GDM1 (cell line): ENCODE data around the gene IGBP1.
"Not testable (repeated sequence)": the region's sequence is repeated elsewhere in the genome, so short reads cannot be mapped to it uniquely, and the experiment has no call there.

Source experiments
- DNase-seq: peaks from one replicate; lab custom pipeline; 2025; lab: John Stamatoyannopoulos, UW

Gene IGBP1

GRCh38 chrX:70168238-70169188, 35.3 kb downstream of the IGBP1 start:
- no peak for DNase-seq

- DNase-seq, result no peak
Observed at GRCh38 chrX:70169281-70169680, 36.0 kb downstream of the IGBP1 start.

- DNase-seq, result no peak
Observed at GRCh38 chrX:70171624-70172023, 38.4 kb downstream of the IGBP1 start.

- DNase-seq, result no peak
Observed at GRCh38 chrX:70172221-70172620, 39.0 kb downstream of the IGBP1 start.

- DNase-seq, result no peak
Observed at GRCh38 chrX:70172964-70173363, 39.7 kb downstream of the IGBP1 start.

GRCh38 chrX:70174754-70175153, 41.5 kb downstream of the IGBP1 start:
- no peak for DNase-seq

GRCh38 chrX:70175338-70175737, 42.1 kb downstream of the IGBP1 start:
- DNase-seq, result no peak

- no peak for DNase-seq
Observed at GRCh38 chrX:70176938-70177533, 43.8 kb downstream of the IGBP1 start, which contains the start of gene DGAT2L6. Gene DGAT2L6, plus strand, starts transcription at chrX:70177483. Its CDS starts 100 bp downstream, at chrX:70177583.

GRCh38 chrX:70183091-70183490, 49.8 kb downstream of the IGBP1 start:
- no peak for DNase-seq

- DNase-seq, result no peak
Observed at GRCh38 chrX:70190225-70190624, 57.0 kb downstream of the IGBP1 start.

- DNase-seq, result peak; percentile 38
Observed at GRCh38 chrX:70196961-70197720, 63.9 kb downstream of the IGBP1 start.

GRCh38 chrX:70201732-70202131, 68.5 kb downstream of the IGBP1 start:
- DNase-seq, result no peak

GRCh38 chrX:70208479-70208878, 75.2 kb downstream of the IGBP1 start:
- DNase-seq, result no peak

GRCh38 chrX:70209570-70209969, 76.3 kb downstream of the IGBP1 start:
- not testable (repeated sequence) for DNase-seq
